HEK293T (cell line): ENCODE measurements around the gene NPHP4.

Source experiments
- ARNT ChIP-seq: fragments of 450-650 bp; IDR thresholded peaks from 2 replicates; pipeline ENCODE4 v1.6.1; 2017; ENCODE audit warnings: mild to moderate bottlenecking
- CTBP1 ChIP-seq: fragments of 450-650 bp; IDR thresholded peaks from 2 replicates; pipeline ENCODE4 v1.6.1; 2016; ENCODE audit warnings: borderline replicate concordance
- FOXA1 ChIP-seq: fragments of 450-650 bp; IDR thresholded peaks from 2 replicates; pipeline ENCODE4 v1.6.1; 2016; ENCODE audit warnings: mild to moderate bottlenecking
- FOXK2 ChIP-seq: fragments of 450-650 bp; IDR thresholded peaks from 2 replicates; pipeline ENCODE4 v1.6.1; 2016; ENCODE audit warnings: mild to moderate bottlenecking

DNA sequence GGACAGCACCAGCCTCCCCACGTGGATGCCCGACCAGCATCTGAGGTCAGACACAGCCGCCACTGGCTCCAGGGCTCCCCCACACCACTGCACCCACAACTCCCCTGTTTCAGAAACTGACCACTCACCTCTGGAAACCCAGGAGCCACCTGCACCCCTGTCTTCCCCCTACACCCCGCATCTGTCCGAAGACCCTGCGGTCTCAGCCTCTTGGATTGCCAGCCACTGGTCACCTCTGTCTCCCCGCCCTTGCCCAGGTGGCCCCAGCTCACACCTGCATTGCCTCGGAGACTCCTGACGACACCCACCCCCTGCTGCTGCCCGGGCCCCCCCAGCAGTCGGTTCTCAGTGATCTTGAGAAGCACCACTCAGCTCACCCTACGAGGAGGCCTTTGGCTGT is 21.3 kb upstream of the NPHP4 start:
- no peak for TF ChIP-seq FOXA1
- TF ChIP-seq CTBP1 = no peak
- no peak for TF ChIP-seq ARNT
- no peak for TF ChIP-seq FOXK2
